MCF 10A (cell line): ENCODE data around the gene PHLDA3. TPM values are rescaled to one million over a fixed set of nuclear protein-coding genes. Genes with fewer than 3 reads are reported as not detected.

Experiments used
- BruUV-seq: library from RNA; stranded (reverse); fragments of 400-500 nt; replicated peaks from 2 replicates; lab custom pipeline; 2021; lab: Mats Ljungman, UMichigan
- CTCF ChIA-PET: fragments of 300-600 bp; sonication (Branson Sonifier 250); formaldehyde crosslinking; extraction: SDS; loops from one replicate; lab custom pipeline; 2021; ENCODE audit warnings: antibody characterized with exemption, inconsistent platforms; lab: Yijun Ruan, JAX
- POLR2A ChIA-PET: fragments of 300-600, 350-650 bp; sonication (Branson Sonifier 250); formaldehyde crosslinking; extraction: SDS; loops from one replicate; lab custom pipeline; 2020; ENCODE audit warnings: antibody characterized with exemption, inconsistent platforms; lab: Yijun Ruan, JAX
- DNase-seq: peaks from one replicate; pipeline ENCODE4 v3.0.0-alpha.2; 2018; ENCODE audit not compliant: unreplicated experiment
- H3K27ac Mint-ChIP-seq: one replicate; pipeline ENCODE4 v1.8.0; 2022; ENCODE audit warnings: mild to moderate bottlenecking, low read depth, mixed read lengths; ENCODE audit not compliant: unreplicated experiment
- H3K27me3 Mint-ChIP-seq: one replicate; pipeline ENCODE4 v1.8.0; 2022; ENCODE audit warnings: mixed read lengths; ENCODE audit not compliant: insufficient read depth, unreplicated experiment
- H3K36me3 Mint-ChIP-seq: one replicate; pipeline ENCODE4 v1.8.0; 2022; ENCODE audit warnings: mild to moderate bottlenecking, moderate library complexity, mixed read lengths; ENCODE audit not compliant: insufficient read depth, unreplicated experiment
- H3K4me1 Mint-ChIP-seq: one replicate; pipeline ENCODE4 v1.8.0; 2022; ENCODE audit warnings: mixed read lengths; ENCODE audit not compliant: insufficient read depth, unreplicated experiment
- H3K4me3 Mint-ChIP-seq: one replicate; pipeline ENCODE4 v1.8.0; 2022; ENCODE audit warnings: mild to moderate bottlenecking, moderate library complexity, mixed read lengths; ENCODE audit not compliant: unreplicated experiment
- H3K9me3 Mint-ChIP-seq: one replicate; pipeline ENCODE4 v1.8.0; 2022; ENCODE audit warnings: mixed read lengths; ENCODE audit not compliant: unreplicated experiment
- intact Hi-C: fragments of 100-400 bp; cut with micrococcal nuclease; formaldehyde crosslinking; loops from 2 replicates; pipeline ENCODE4 v1.14.1; 2022
- total RNA-seq: library from RNA; stranded (reverse); gene quantifications from 2 replicates; pipeline ENCODE4 v1.2.3, GENCODE V29; 2022
- TF ChIP-seq, protein P1 (sequence below): fragments of 200-600 bp; IDR thresholded peaks from one replicate; pipeline ENCODE4 v1.8.0; 2022; ENCODE audit warnings: antibody characterized with exemption, mild to moderate bottlenecking; ENCODE audit not compliant: unreplicated experiment

PHLDA3 gene
- total RNA-seq, 1 experiment from 2014 or later, result 169 TPM

DNA sequence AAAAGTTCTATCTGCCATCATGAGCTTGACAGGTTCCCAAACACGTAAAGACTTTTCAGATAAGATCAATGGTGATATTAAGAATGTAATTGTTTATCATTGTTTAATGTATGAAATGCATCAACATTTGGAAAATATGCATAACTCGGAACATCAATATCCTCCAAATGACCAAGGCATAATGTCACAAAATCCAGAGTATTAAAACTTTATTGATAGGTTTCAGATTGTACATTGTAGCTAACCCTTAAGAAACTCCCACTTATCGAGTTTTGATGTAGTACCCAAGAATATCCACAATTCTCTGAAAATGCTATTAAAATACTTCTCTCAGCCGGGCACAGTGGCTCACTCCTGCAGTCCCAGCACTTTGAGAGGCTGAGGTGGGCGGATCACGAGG, 35.4 kb downstream of the PHLDA3 start:
- TF ChIP-seq, protein P1, sequence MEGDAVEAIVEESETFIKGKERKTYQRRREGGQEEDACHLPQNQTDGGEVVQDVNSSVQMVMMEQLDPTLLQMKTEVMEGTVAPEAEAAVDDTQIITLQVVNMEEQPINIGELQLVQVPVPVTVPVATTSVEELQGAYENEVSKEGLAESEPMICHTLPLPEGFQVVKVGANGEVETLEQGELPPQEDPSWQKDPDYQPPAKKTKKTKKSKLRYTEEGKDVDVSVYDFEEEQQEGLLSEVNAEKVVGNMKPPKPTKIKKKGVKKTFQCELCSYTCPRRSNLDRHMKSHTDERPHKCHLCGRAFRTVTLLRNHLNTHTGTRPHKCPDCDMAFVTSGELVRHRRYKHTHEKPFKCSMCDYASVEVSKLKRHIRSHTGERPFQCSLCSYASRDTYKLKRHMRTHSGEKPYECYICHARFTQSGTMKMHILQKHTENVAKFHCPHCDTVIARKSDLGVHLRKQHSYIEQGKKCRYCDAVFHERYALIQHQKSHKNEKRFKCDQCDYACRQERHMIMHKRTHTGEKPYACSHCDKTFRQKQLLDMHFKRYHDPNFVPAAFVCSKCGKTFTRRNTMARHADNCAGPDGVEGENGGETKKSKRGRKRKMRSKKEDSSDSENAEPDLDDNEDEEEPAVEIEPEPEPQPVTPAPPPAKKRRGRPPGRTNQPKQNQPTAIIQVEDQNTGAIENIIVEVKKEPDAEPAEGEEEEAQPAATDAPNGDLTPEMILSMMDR, result no peak
- H3K27me3 Mint-ChIP-seq, result no peaks in the 10 kb centered on the region
- POLR2A ChIA-PET, result interaction anchor here (43.8 kb wide), 1 partner anchor 41 kb away, joined by 1388 read pairs; the partner anchor contains the start of gene PHLDA3
- no peaks in the 10 kb centered on the region for H3K36me3 Mint-ChIP-seq
- peaks cover 12% of the 10 kb centered on the region for H3K4me1 Mint-ChIP-seq
- no peak for DNase-seq
- intact Hi-C loops, result loop anchor here (2.0 kb wide), 1 partner anchor 29 kb away; no protein-coding TSS in a partner anchor
- H3K4me3 Mint-ChIP-seq, result no peak overlapping the region
- CTCF ChIA-PET, result interaction anchor here (0.7 to 8.9 kb wide), 18 partner anchors 12 to 211 kb away, joined by 3 to 153 read pairs (median 4); partner anchors contain the start of gene PHLDA3
- no TSS peak for BruUV-seq
- no peak overlapping the region for H3K27ac Mint-ChIP-seq
- H3K9me3 Mint-ChIP-seq, result no peaks in the 10 kb centered on the region

DNA sequence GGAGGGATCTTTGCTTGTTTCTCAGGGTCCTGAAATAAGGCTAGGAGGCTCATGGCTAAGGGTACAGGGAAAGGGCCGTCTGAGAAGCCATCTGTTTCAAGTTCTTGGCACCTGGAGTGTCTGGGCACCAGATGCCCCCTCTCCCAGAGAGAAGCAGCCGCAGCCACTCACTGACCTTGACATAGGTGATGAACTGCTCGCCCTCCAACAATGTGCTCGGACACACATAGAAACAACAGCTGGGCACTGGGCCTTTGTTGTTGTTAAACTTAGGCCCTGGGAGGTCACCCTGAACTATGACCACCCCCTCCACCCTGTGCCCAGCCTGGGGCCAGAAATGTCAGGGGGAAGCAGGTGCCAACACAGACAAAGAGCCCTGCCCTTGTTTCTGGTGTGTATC, 38.2 kb downstream of the PHLDA3 start:
- Mint-ChIP-seq H3K27me3 (no peaks in the 10 kb centered on the region), H3K9me3 (no peaks in the 10 kb centered on the region), H3K36me3 (no peaks in the 10 kb centered on the region), H3K4me1 (peaks cover 4% of the 10 kb centered on the region), H3K4me3 (no peak overlapping the region), H3K27ac (no peak overlapping the region)
- ChIA-PET CTCF (interaction anchor here (1.3 to 1.7 kb wide), 2 partner anchors 22 to 82 kb away, joined by 6 to 8 read pairs; no protein-coding TSS in a partner anchor), POLR2A (interaction anchor here (1.6 to 43.8 kb wide), 2 partner anchors 18 to 44 kb away, joined by 4 to 1388 read pairs; partner anchors contain the start of gene PHLDA3)
- no TSS peak for BruUV-seq
- no peak for DNase-seq
- intact Hi-C loops, result no loop called here
- TF ChIP-seq, protein P1, result no peak

DNA sequence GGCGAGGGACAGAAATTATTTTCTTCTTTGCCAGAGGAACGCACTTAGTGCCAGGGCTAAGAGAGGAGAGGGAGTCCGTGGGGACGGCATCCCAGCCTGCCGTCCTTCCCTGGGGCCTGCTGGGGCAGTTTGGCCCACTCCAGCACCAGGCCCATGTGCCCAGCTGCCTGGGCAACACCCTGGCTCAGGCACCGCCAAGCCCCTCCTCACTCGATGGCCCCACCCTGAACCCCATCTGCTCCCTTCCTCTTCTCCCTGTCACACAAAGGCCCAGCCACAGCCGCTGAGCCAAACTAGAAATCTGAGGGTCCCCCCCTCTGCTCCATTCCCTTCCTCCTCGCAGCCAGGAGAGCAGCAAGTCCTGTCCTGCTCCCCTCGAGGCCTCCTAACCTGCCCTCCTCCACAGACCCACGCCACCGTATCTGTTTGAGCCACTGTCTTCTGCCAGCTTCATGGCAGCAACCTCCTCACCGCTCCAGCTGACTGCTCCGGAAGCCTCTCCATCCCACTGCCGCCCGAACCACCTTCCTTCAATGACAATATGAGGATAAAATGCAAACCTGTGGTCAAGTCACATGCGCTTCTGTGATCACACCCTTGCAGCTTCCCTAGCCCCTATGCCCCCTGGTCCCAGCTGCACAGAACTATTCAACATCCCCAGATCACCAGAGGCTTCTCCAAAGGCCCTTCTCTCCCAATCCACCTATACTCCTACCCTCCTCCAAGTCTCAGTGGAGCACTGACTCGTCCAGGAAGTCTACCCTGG, 39.1 kb downstream of the PHLDA3 start:
- Mint-ChIP-seq H3K27me3 (no peaks in the 10 kb centered on the region), H3K4me3 (no peak overlapping the region), H3K4me1 (no peaks in the 10 kb centered on the region), H3K36me3 (no peaks in the 10 kb centered on the region), H3K9me3 (no peaks in the 10 kb centered on the region), H3K27ac (no peak overlapping the region)
- intact Hi-C loops, result no loop called here
- CTCF ChIA-PET, result interaction anchor here (1.0 kb wide), 1 partner anchor 52 kb away, joined by 3 read pairs; no protein-coding TSS in a partner anchor
- DNase-seq, result no peak
- BruUV-seq, result no TSS peak
- TF ChIP-seq, protein P1, result no peak
- POLR2A ChIA-PET, result no interaction called here

DNA sequence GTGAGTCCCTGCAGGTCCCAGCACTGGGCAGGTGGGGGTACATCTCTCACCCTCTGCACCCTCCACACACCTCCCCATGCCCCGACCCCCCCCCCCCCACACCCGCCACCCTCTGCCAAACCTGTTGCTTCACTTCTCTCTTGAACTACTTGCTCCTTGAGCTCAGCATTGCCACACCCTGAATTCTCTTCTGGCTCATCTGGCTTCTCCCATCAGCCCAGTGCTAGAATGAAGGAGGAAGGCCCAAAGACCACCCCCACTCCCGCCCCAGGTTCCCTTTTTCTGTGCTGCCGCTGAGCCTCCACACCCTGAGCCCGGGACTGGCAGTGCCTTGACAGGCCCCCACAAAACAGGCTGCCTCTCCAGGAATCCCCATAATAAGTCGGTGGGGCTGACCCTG, 41.0 kb downstream of the PHLDA3 start:
- Mint-ChIP-seq H3K9me3 (no peaks in the 10 kb centered on the region), H3K36me3 (no peaks in the 10 kb centered on the region), H3K27me3 (no peaks in the 10 kb centered on the region), H3K27ac (no peak overlapping the region), H3K4me1 (no peaks in the 10 kb centered on the region), H3K4me3 (no peak overlapping the region)
- intact Hi-C loops, result no loop called here
- TF ChIP-seq, protein P1, result no peak
- POLR2A ChIA-PET, result interaction anchor here (0.6 to 1.1 kb wide), 3 partner anchors 10 to 41 kb away, joined by 3 to 4 read pairs (median 3); partner anchors contain the start of gene PHLDA3
- CTCF ChIA-PET, result interaction anchor here (0.6 to 3.1 kb wide), 8 partner anchors 10 to 122 kb away, joined by 3 to 11 read pairs (median 4); no protein-coding TSS in a partner anchor
- BruUV-seq, result no TSS peak
- DNase-seq, result no peak
